OCI-LY3 (cell line): ENCODE results near the gene ZFYVE28.
"Not testable (repeated sequence)": the region's sequence is repeated elsewhere in the genome, so short reads cannot be mapped to it uniquely, and the experiment has no call there.

Source experiments
- H2AFZ ChIP-seq: fragments of 200-600, 300-600 bp; shearing (Covaris generic); 2 replicates; pipeline ENCODE4 v1.6.0; 2014; ENCODE audit warnings: antibody characterized with exemption, low read depth, low read length
- H3K27ac ChIP-seq: fragments of 200-600, 300-600 bp; sonication (generic); 2 replicates; pipeline ENCODE4 v1.5.1; 2014; ENCODE audit warnings: mild to moderate bottlenecking, low read length, moderate library complexity, mixed read lengths
- H3K27me3 ChIP-seq: fragments of 200-600, 300-600 bp; sonication (generic); 2 replicates; pipeline ENCODE4 v1.6.1; 2014; ENCODE audit warnings: low read depth, low read length, mixed read lengths
- H3K36me3 ChIP-seq: fragments of 200-600, 300-600 bp; sonication (generic); replicated peaks from 2 replicates; pipeline ENCODE3; 2014; ENCODE audit warnings: low read depth, low read length, mixed read lengths
- H3K4me1 ChIP-seq: fragments of 300-600, 200-600 bp; sonication (generic); 2 replicates; pipeline ENCODE4 v1.6.1; 2014; ENCODE audit warnings: low read length, mixed read lengths
- H3K4me2 ChIP-seq: fragments of 200-600, 300-600 bp; sonication (generic); 2 replicates; pipeline ENCODE4 v1.6.1; 2014; ENCODE audit warnings: low read length, mixed read lengths
- H3K4me3 ChIP-seq: fragments of 300-600, 200-600 bp; sonication (generic); 2 replicates; pipeline ENCODE4 v1.5.1; 2014; ENCODE audit warnings: antibody characterized with exemption, mild to moderate bottlenecking, low read length, moderate library complexity
- H3K79me2 ChIP-seq: fragments of 300-600, 200-600 bp; shearing (Covaris generic); 2 replicates; pipeline ENCODE4 v1.6.1; 2014; ENCODE audit warnings: mild to moderate bottlenecking, low read length, mixed read lengths
- H3K9ac ChIP-seq: fragments of 300-600, 200-600 bp; shearing (Covaris generic); 2 replicates; pipeline ENCODE4 v1.6.0; 2014; ENCODE audit warnings: mild to moderate bottlenecking, low read length, moderate library complexity
- H3K9me3 ChIP-seq: fragments of 200-600, 300-600 bp; shearing (Covaris generic); 2 replicates; pipeline ENCODE4 v1.6.1; 2014; ENCODE audit warnings: low read length, mixed read lengths; ENCODE audit not compliant: insufficient read depth
- H4K20me1 ChIP-seq: fragments of 200-600, 300-600 bp; sonication (generic); 2 replicates; pipeline ENCODE4 v1.6.1; 2016; ENCODE audit warnings: low read length, mixed read lengths; ENCODE audit not compliant: insufficient read depth
- CTCF ChIP-seq: fragments of 200-600, 300-600 bp; sonication (generic); IDR thresholded peaks from 2 replicates; pipeline ENCODE4 v1.5.1; 2014; ENCODE audit warnings: antibody characterized with exemption, low read length, low read depth
- EZH2phosphoT487 ChIP-seq: fragments of 200-600 bp; shearing (Covaris generic); IDR thresholded peaks from 2 replicates; pipeline ENCODE4 v1.6.1; 2018; ENCODE audit warnings: antibody characterized with exemption, mixed run types, low read depth

The ZFYVE28 gene

GRCh38 chr4:2383760-2384159 is 34.7 kb downstream of the ZFYVE28 start:
- no peak overlapping the region for H3K9ac ChIP-seq
- H3K27ac ChIP-seq: no peak overlapping the region
- H3K4me3 ChIP-seq: no peak overlapping the region
- no peak overlapping the region for H3K4me2 ChIP-seq
- no peaks in the 10 kb centered on the region for H3K4me1 ChIP-seq
- H4K20me1 ChIP-seq: no peaks in the 10 kb centered on the region
- no peaks in the 10 kb centered on the region for H3K9me3 ChIP-seq
- no peak for TF ChIP-seq EZH2phosphoT487
- no peak for TF ChIP-seq CTCF
- H3K27me3 ChIP-seq: no peaks in the 10 kb centered on the region
- no peaks in the 10 kb centered on the region for H3K36me3 ChIP-seq
- no peak overlapping the region for H2AFZ ChIP-seq
- H3K79me2 ChIP-seq: no peaks in the 10 kb centered on the region

DNA sequence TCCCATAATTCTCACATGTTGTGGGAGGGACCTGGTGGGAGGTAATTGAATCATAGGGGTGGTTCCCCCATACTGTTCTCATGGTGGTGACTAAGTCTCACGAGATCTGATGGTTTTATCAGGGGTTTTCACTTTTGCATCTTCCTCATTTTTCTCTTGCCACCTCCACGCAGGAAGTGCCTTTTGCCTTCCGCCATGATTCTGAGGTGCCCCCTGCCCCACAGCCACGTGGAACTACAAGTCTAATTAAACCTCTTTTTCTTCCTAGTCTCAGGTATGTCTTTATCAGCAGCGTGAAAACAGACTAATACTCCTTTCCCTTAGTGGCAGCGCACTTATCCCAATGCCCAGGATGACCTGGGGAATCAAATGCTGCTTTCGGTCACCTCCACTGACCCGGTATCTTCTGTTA is 35.2 kb downstream of the ZFYVE28 start:
- not testable (repeated sequence) for H3K36me3 ChIP-seq, H3K9ac ChIP-seq, H3K4me2 ChIP-seq, H3K4me3 ChIP-seq, H3K4me1 ChIP-seq, H3K27ac ChIP-seq, H3K9me3 ChIP-seq, H4K20me1 ChIP-seq, H2AFZ ChIP-seq, H3K27me3 ChIP-seq, H3K79me2 ChIP-seq

GRCh38 chr4:2382769-2383202 is 35.7 kb downstream of the ZFYVE28 start:
- H3K4me2 ChIP-seq, H2AFZ ChIP-seq, H3K79me2 ChIP-seq, H3K9me3 ChIP-seq, H3K4me3 ChIP-seq, H3K9ac ChIP-seq, H3K36me3 ChIP-seq, H4K20me1 ChIP-seq, H3K4me1 ChIP-seq, H3K27me3 ChIP-seq, H3K27ac ChIP-seq: not testable (repeated sequence)

GRCh38 chr4:2380589-2380988 is 37.9 kb downstream of the ZFYVE28 start:
- H3K9ac ChIP-seq, H2AFZ ChIP-seq, H4K20me1 ChIP-seq, H3K79me2 ChIP-seq, H3K4me1 ChIP-seq, H3K36me3 ChIP-seq, H3K27ac ChIP-seq, H3K4me3 ChIP-seq, H3K27me3 ChIP-seq, H3K4me2 ChIP-seq, H3K9me3 ChIP-seq: not testable (repeated sequence)

DNA sequence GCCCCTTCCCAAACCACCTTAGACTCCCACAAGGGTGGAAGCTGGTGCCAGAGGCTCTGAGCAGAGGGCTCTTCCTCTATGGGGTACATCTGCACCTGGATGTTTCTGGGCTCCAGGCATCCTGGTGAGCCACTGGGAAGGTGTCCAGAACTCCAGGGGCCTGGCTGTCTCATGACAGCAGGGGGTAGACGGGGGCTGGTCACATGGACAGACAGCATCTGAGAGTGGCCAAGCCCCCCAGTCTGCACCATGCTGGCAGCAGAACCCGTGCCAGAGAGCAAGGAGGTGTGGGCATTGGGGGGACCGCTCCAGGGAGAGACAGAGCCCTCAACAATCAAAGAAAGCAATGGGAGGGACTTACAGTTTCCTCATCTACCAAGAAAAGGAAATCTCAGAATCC is 39.5 kb downstream of the ZFYVE28 start:
- no peaks in the 10 kb centered on the region for H3K36me3 ChIP-seq
- H2AFZ ChIP-seq: no peak overlapping the region
- no peak overlapping the region for H3K9ac ChIP-seq
- no peaks in the 10 kb centered on the region for H3K27me3 ChIP-seq
- H3K4me2 ChIP-seq: no peak overlapping the region
- no peaks in the 10 kb centered on the region for H3K4me1 ChIP-seq
- no peak for TF ChIP-seq EZH2phosphoT487
- no peak for TF ChIP-seq CTCF
- H3K79me2 ChIP-seq: no peaks in the 10 kb centered on the region
- no peaks in the 10 kb centered on the region for H4K20me1 ChIP-seq
- no peak overlapping the region for H3K4me3 ChIP-seq
- H3K27ac ChIP-seq: no peak overlapping the region
- no peaks in the 10 kb centered on the region for H3K9me3 ChIP-seq

DNA sequence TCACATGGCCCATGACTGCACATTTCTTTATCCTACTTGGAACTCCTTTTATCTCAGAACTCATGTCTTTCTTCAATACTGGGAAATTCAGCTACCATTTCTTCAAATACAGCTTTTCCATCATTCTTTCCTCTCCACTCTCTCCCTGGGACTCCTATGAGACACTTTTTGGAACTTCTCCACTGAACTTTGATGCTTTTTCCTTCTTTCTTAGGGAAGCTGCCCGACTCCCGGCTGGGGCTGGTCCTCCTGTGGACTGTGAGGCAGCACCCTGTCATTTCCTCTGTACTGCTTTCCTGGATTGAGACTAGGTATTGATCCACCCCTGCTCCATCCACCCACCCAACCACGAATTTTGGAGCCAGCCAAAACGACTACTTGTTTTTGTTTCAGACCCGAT is 40.0 kb downstream of the ZFYVE28 start:
- TF ChIP-seq EZH2phosphoT487: no peak
- TF ChIP-seq CTCF: no peak
- H3K4me2 ChIP-seq: no peak overlapping the region
- no peak overlapping the region for H3K27ac ChIP-seq
- H3K27me3 ChIP-seq: no peaks in the 10 kb centered on the region
- H3K4me3 ChIP-seq: no peak overlapping the region
- no peaks in the 10 kb centered on the region for H3K4me1 ChIP-seq
- no peaks in the 10 kb centered on the region for H3K9me3 ChIP-seq
- no peak overlapping the region for H3K9ac ChIP-seq
- H2AFZ ChIP-seq: no peak overlapping the region
- H3K36me3 ChIP-seq: no peaks in the 10 kb centered on the region
- H4K20me1 ChIP-seq: no peaks in the 10 kb centered on the region
- H3K79me2 ChIP-seq: no peaks in the 10 kb centered on the region
